Right ventricle myocardium inferior (tissue), 1 donor: ENCODE results near the gene HPSE2. TPM values are rescaled to one million over a fixed set of nuclear protein-coding genes. Genes with fewer than 3 reads are reported as not detected.
"Not testable (repeated sequence)": the region's sequence is repeated elsewhere in the genome, so short reads cannot be mapped to it uniquely, and the experiment has no call there.

Experiments used
- ATAC-seq: fragments of 200-7000 bp; cut with Tn5 transposase; one replicate; pipeline ENCODE4 v1.9.1; 2020; ENCODE audit warnings: mild to moderate bottlenecking, moderate library complexity
- DNase-seq: peaks from one replicate; pipeline ENCODE4 v3.0.0; 2021; ENCODE audit errors: missing footprints
- intact Hi-C: fragments of 100-400 bp; cut with DNase I; formaldehyde crosslinking; loops from one replicate; pipeline ENCODE4 v1.11.0; 2022
- total RNA-seq: library from RNA; stranded (reverse); fragmentation: NEBNext Ultra II Directional; extraction: Animal tissue kit (Norgen Biotek cat#: 25700); gene quantifications from one replicate; pipeline ENCODE4 v1.2.1, GENCODE V29; 2021
- donor health status: DM: no; HTN: yes; CAD: no; lungs with severe emphysema.

The HPSE2 gene
- total RNA-seq, 1 donor from 2014 or later = 0.14 TPM

- intact Hi-C loops = no loop called here
- no peak for DNase-seq
- no peak for ATAC-seq
Measured at GRCh38 chr10:98510412-98510995, 725.1 kb downstream of the HPSE2 start.

DNA sequence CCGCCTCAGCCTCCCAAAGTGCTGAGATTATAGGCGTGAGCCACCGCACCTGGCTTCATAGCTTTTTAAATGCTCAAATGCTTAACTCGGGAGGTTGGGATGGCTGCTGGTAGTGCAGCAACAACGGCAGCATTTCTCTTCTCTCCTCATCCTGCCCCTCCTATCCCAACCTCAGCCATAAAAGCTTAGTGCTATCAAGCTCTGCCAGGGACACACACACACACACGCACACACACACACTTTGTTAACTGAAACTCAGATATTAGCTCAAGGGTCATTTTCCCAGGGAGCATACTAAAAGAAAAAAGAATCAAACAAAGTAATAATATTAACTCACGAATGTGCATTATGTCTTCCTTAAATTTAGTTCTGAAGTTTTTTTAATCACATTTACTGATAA is 725.9 kb downstream of the HPSE2 start:
- ATAC-seq (no peak), DNase-seq (no peak)
- intact Hi-C loops = no loop called here

- ATAC-seq, intact Hi-C loops: not testable (repeated sequence)
Measured at GRCh38 chr10:98502535-98502934, 733.1 kb downstream of the HPSE2 start.

GRCh38 chr10:98492763-98493162 is 742.9 kb downstream of the HPSE2 start:
- DNase-seq = no peak
- no peak for ATAC-seq
- intact Hi-C loops = no loop called here

More at GRCh38 chr10:98502535-98502934, 733.1 kb downstream of the HPSE2 start:
- not testable (repeated sequence) for DNase-seq

DNA sequence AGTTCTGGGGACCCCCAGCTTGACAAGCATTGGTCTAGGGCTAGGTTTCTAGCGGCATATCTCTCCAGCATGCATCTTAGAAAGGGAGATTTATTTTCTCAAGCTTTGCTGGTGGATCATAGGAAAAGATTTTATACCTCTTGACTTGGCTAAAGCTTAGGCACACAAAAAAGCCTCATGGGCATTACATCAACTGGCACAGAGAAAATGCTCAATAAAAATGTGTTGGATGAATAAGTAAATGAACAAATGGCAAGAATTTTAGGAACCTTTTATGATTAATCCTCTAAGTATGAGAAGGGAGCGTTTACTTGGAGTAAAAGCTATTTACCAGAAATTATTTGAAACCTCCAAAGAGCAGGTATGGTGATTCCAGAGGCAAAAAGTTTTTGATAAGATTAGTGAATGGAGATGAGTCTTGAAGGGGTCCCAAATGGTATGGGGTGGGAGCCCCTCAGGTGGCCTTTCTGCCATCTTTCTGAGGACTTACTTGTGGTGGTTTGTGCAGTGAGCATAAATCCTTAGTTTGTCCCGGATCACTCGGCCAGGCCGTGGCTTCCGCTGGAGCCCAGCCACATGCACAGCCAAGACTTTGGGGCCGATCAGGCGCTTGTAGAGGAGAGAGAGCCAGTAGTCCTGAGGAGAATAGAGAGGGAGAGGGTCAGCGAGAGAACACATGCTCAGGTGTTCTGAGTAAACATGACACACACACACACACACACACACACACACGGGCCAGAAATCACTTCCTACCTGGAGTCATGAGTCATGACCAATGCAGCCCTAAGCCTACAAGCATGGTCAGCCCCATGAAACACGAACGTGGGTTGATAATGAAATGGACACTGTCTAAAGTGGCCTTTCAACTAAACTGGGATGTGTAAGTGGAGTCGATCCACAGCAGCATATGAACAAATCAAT is 745.8 kb downstream of the HPSE2 start:
- DNase-seq (no peak), ATAC-seq (no peak)
- intact Hi-C loops = no loop called here

DNA sequence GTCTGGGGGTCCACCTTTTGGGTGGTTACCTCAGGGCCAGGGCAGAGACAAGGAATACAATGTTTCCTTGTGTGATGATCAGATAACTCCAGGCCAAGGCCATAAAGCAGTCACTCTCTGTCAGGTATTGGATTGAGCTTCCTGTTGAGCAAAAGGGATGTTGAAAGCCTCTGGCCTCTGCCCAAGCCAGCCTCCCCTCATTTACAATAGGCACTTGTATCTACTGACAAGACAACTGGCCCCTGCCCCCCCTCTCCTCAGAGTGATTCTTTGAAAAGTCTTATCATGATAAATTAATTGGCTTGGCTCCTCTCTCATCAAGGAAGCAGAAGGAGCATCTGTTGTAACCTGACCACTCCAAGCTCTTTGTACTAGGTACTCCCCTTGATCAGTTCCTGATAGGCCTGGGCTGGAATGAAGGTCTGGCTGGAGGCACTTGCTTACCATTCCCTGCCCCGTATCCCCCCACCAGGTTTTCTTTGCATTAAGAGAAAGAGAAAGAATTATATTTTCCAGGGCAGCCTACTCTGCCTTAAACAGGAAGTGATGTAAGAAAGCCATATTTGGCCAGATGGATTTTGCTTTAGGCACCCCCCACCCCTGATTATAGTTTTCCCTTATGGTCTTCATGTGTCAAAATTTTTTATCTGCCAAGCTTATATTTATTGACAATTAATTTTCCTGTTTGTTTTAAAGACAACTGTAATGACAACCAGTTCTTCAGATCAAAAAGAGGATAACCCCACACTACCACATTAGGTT is 746.8 kb downstream of the HPSE2 start:
- intact Hi-C loops = no loop called here
- DNase-seq (no peak), ATAC-seq (no peak)

GRCh38 chr10:98487649-98488048 is 748.0 kb downstream of the HPSE2 start:
- no peak for DNase-seq
- intact Hi-C loops = no loop called here
- no peak for ATAC-seq

DNA sequence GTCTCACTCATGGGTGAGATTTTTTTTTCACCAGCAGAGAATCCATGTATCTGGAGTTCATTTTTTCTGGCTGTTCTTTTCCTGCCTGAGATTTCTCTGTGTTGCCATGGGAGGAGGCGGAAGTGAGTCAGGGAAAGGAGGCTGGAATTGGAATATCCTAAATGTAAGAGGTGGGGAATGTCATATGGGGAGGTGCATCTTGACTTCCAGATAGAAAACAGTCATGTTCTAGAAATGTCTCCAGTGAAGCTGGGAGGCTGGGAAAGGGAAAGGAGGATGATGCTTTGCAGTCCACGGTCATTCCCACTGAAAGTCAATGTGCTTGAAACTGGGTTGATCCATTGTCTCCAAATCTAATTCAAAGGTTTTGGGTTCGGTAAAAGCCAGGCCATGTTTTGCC is 749.2 kb downstream of the HPSE2 start:
- DNase-seq = no peak
- ATAC-seq = no peak
- intact Hi-C loops = no loop called here

DNA sequence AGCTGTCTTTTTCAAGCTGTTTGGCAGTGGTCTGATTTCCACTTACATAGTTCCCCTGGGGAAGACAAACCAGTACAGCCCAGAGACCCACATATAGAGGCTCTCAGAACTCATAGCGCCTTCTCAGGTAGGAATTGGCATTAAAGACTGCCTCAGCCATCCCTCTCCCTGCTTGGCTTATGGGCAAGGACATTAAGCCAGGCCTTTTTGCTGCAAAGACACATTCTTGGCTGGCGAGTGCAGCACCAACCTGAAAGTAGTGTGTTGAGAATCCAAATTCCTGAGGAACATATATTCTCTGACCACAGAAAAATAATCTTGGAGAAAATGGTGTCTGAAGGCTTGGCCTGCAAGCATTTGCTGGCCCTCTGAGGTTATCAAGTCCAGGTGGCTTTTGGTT is 749.7 kb downstream of the HPSE2 start:
- no peak for ATAC-seq
- no peak for DNase-seq
- intact Hi-C loops = no loop called here

DNA sequence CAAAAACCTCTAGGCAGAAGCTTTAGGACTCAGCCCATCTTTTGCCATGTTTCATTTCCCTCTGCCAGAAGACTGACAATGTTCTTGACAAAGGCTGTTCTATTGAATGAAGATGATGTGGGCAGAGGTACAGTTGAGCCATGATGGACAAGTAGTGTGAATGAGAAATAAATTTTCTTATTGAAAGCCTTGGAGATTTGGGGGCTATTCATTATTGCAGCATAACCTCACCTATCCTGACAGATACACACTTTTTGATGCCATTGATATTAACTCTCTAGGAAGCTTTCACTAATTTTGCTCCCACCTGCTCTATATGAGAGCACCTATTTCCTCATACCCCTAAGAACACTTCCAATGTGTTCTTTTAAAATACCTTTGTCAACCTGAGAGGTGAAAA is 752.0 kb downstream of the HPSE2 start:
- ATAC-seq (no peak), DNase-seq (no peak)
- intact Hi-C loops = no loop called here

- intact Hi-C loops = no loop called here
- ATAC-seq (no peak), DNase-seq (no peak)
Measured at GRCh38 chr10:98482096-98482495, 753.6 kb downstream of the HPSE2 start.

GRCh38 chr10:98481404-98481945 is 754.2 kb downstream of the HPSE2 start:
- intact Hi-C loops = no loop called here
- no peak for DNase-seq
- ATAC-seq = no peak

DNA sequence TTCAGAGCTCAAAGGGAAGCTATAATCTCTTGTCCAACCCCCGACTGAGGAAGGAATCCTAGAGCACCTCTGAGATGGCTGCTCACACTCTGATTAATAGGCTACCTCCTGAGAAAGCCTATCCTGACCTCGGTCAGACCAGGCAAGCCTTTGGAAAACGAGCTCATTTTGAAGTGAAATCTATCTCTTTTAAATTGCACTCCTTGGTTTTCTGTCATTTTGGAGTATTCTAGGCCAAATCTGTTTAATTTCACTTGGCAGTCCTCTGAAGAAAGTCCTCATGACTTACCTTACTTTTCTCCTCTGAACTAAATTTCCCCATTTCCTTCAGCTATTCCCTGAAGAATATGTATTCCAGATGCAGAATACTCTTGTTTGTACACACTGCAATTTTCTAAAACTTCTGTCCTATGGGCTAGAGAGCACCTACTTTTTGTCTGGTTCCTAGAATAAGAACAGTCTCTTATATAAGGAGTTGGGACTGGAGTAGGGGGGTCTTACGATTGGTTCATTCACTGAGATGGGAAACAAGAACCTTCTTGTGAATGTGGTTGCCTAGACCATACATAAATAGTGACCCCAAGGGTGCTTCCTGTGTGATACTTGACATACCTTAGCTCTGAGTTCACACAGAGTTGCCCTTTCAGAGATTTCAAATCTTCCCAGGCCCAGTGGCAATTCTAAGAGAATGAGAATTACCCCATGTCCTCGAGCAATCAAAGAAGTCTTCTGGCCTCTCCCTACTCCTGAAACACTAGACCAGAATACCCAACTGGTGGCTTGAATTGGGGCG is 757.0 kb downstream of the HPSE2 start:
- ATAC-seq = no peak
- no peak for DNase-seq
- intact Hi-C loops = no loop called here

DNA sequence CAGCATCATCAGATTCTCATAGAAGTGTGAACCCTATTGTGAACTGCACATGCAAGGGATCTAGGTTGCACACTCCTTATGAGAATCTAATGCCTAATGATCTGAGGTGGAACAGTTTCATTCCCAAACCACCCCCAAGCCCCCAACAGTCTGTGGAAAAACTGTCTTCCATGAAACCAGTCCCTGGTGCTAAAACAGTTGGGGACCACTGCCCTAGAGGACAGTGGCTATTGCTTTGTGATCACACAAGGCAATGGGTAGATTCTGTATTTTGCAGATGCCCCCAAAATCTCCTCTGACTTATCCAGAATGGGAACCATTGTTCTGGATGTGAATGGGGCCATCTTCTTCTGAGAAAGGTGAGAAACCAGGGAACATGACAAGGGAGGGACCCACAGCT is 757.8 kb downstream of the HPSE2 start:
- ATAC-seq = no peak
- no peak for DNase-seq
- intact Hi-C loops = no loop called here

DNA sequence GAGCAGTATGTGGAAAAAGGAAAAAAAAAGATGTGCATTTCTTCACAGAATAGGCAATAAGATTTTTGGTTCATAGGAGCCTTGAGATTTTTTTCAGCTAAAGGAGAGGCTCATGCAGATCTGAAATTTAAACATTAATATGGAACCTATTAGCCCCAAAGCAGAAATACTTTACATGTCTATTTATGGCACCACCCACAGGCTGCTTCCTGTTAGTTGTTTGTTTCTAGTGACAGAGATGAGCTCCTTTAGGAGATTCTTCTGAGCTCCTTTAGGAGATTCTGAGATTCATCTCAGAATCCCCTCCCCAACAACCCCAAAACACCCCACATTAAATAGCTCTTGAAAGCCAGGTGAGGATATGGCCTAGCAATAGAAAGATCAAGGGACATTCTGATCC is 761.0 kb downstream of the HPSE2 start:
- intact Hi-C loops = no loop called here
- ATAC-seq = no peak
- no peak for DNase-seq

GRCh38 chr10:98472196-98472595 is 763.5 kb downstream of the HPSE2 start:
- ATAC-seq (no peak), DNase-seq (no peak)
- intact Hi-C loops = no loop called here

GRCh38 chr10:98470850-98471249 is 764.8 kb downstream of the HPSE2 start:
- no peak for DNase-seq
- no peak for ATAC-seq
- intact Hi-C loops = no loop called here
